DOHH2 (cell line): ENCODE measurements around the gene MACROD2.

Experiments
- CTCF ChIP-seq: fragments of 200-600 bp; sonication (generic); IDR thresholded peaks from one replicate; pipeline ENCODE4 v1.5.1; 2014; ENCODE audit warnings: antibody characterized with exemption, mild to moderate bottlenecking, low read depth, low read length; ENCODE audit not compliant: poor library complexity, severe bottlenecking
- EZH2phosphoT487 ChIP-seq: fragments of 200-600 bp; sonication (generic); IDR thresholded peaks from 2 replicates; pipeline ENCODE4 v1.6.1; 2017; ENCODE audit warnings: borderline replicate concordance, mild to moderate bottlenecking, antibody characterized with exemption, low read length, moderate library complexity, mixed read lengths

GRCh38 chr20:15185913-15186312, 1190.6 kb downstream of the MACROD2 start:
- TF ChIP-seq CTCF = no peak
- TF ChIP-seq EZH2phosphoT487 = no peak
